Measurements from ENCODE around the gene METAP2. TPM values are rescaled to one million over a fixed set of nuclear protein-coding genes. Genes with fewer than 3 reads are reported as not detected.
A peak's percentile ranks its signal among the peaks of the same experiment; 100 is the strongest.

METAP2 gene
- total and polyA plus RNA-seq, 8 donors: 22.4 to 57.2 (median 31.6) TPM

DNA sequence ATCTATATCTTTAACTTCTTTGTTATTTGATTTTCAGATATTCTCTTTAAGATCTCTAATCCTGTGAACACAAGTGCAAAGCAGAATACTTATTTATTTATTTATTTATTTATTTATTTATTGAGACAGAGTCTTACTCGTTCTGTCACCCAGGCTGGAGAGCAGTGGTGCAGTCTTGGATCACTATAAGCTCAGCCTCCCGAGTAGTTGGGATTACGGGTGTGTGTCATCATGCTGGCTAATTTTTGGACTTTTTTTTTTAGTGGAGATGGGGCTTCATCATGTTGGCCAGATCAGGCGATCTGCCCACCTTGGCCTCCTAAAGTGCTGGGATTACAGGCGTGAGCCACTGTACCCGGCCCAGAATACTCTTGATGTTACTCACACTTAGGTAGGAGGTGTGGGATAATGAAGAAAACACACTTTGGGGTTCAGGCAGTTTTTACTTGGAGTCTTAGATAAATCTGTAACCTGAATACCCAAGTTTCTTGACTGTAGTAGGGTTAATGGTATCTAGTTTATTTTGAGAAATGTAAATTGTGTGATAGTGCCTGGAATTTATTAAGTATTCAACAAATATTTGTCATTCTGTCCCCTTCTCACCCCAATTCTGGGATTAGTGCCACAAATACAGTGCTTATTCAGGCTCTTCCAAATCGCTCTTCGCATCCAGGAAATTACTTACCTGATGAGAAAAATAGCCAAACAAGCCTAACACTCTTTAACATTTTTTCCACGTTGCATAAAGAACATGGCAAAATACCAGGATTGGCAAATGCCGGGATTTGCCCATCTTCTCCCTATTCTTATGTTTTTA lies 33.0 kb downstream of the METAP2 start:
- Histone ChIP-seq H3K4me3 (no peak overlapping the region), H3K36me3 (peaks cover 0 to 21% (median 13%) of the 10 kb centered on the region in 3 donors), H3K27me3 (no peaks in the 10 kb centered on the region), H3K27ac (no peak overlapping the region), H3K4me1 (peaks cover 0 to 20% (median 7%) of the 10 kb centered on the region in 3 donors), H3K9me3 (no peaks in the 10 kb centered on the region)
- intact Hi-C loops (cut with DNase I): no loop called here
- FAIRE-seq (no peak), ATAC-seq (peak in 3 of 4 donors; percentile 16 to 49 (median 39)), DNase-seq (no peak)
- WGBS, 2 donors: 63 to 67% methylated on average over 10 of the region's 10 CpGs
- no peak for TF ChIP-seq CTCF (IDR thresholded peaks at IDR 0.05)

GRCh38 chr12:95509300-95509699 lies 35.3 kb downstream of the METAP2 start:
- no peaks in the 10 kb centered on the region for H3K27me3 ChIP-seq
- ATAC-seq (no peak), DNase-seq (no peak), FAIRE-seq (no peak)
- H3K4me1 ChIP-seq: peaks cover 0 to 9% (median 7%) of the 10 kb centered on the region in 3 donors
- no peak overlapping the region for H3K4me3 ChIP-seq
- 74 to 78% methylated on average over 3 of the region's 3 CpGs for WGBS, 2 donors
- H3K36me3 ChIP-seq: peaks cover 0 to 40% (median 34%) of the 10 kb centered on the region in 3 donors
- H3K27ac ChIP-seq: no peak overlapping the region
- no peak for TF ChIP-seq CTCF (IDR thresholded peaks at IDR 0.05)
- intact Hi-C loops (cut with DNase I): no loop called here
- no peaks in the 10 kb centered on the region for H3K9me3 ChIP-seq

DNA sequence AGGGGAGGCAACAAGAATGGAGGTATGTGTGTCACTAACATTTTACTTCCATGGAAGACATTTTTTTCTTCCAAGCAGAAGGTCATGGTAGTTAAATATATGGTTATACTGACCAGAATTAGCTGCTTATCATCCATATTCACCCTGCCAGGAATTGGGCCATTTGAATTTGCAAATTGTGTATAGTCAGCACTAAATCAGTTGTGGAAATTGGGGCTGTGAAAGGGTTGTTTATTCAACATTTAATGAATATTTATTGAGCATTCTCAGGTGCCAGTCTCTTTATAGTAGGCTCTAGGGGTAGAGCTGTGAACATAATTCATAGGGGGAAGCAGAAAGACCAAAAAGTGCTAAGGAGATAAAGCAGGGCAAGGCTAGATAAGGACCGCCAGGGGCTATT lies 38.0 kb downstream of the METAP2 start:
- H3K4me1 ChIP-seq: peaks cover 0 to 9% (median 7%) of the 10 kb centered on the region in 3 donors
- no peak for DNase-seq
- H3K36me3 ChIP-seq: peaks cover 0 to 34% (median 28%) of the 10 kb centered on the region in 3 donors
- no peak overlapping the region for H3K4me3 ChIP-seq
- no peak for TF ChIP-seq CTCF (IDR thresholded peaks at IDR 0.05)
- no peak overlapping the region for H3K27ac ChIP-seq
- no peaks in the 10 kb centered on the region for H3K27me3 ChIP-seq
- H3K9me3 ChIP-seq: no peaks in the 10 kb centered on the region
- 91 to 100% methylated on average over 1 of the region's 1 CpG for WGBS, 2 donors
- no peak for FAIRE-seq
- intact Hi-C loops (cut with DNase I): no loop called here
- ATAC-seq: no peak

- Histone ChIP-seq H3K9me3 (no peaks in the 10 kb centered on the region), H3K27ac (no peak overlapping the region), H3K27me3 (no peaks in the 10 kb centered on the region), H3K4me3 (no peak overlapping the region), H3K36me3 (peaks cover 0 to 34% (median 28%) of the 10 kb centered on the region in 3 donors), H3K4me1 (peaks cover 0 to 9% (median 6%) of the 10 kb centered on the region in 3 donors)
- DNase-seq (no peak), FAIRE-seq (no peak), ATAC-seq (no peak)
- WGBS, 2 donors: 96 to 98% methylated on average over 5 of the region's 5 CpGs
- intact Hi-C loops (cut with DNase I): no loop called here
- no peak for TF ChIP-seq CTCF (IDR thresholded peaks at IDR 0.05)
These were observed 39.6 kb downstream of the METAP2 start for GRCh38 chr12:95513599-95513998.

DNA sequence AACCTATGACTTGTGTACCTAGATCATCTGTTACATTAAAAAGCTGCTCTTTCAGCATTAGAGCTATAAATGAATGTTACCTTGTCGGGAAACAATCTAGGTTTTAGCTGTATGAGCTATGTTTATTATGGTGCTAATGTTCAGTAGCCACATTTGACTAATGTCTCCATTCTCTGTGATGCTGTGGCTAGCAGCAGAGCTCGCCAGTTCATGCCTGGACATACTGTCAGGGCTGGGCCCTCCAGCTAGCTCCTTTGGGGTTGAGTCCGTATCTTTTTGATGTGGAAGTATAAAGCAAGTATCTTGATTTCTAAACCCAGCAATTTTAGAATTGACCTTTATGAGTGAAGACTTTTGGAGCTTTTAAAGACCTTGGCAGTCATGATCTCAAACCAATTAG lies 41.2 kb downstream of the METAP2 start:
- DNase-seq: no peak
- 95 to 99% methylated on average over 3 of the region's 3 CpGs for WGBS, 2 donors
- TF ChIP-seq CTCF (IDR thresholded peaks at IDR 0.05): no peak
- Histone ChIP-seq H3K9me3 (no peaks in the 10 kb centered on the region), H3K27me3 (no peaks in the 10 kb centered on the region), H3K4me3 (no peak overlapping the region), H3K36me3 (peaks cover 0 to 28% (median 26%) of the 10 kb centered on the region in 3 donors), H3K27ac (no peak overlapping the region), H3K4me1 (peaks cover 0 to 9% (median 6%) of the 10 kb centered on the region in 3 donors)
- ATAC-seq: no peak
- intact Hi-C loops (cut with DNase I): no loop called here
- FAIRE-seq: no peak

Measured in pancreas (tissue), 10 donors.